Measurements from ENCODE around the gene ADGRD1.
"Not testable (repeated sequence)": the region's sequence is repeated elsewhere in the genome, so short reads cannot be mapped to it uniquely, and the experiment has no call there.

The ADGRD1 gene

DNA sequence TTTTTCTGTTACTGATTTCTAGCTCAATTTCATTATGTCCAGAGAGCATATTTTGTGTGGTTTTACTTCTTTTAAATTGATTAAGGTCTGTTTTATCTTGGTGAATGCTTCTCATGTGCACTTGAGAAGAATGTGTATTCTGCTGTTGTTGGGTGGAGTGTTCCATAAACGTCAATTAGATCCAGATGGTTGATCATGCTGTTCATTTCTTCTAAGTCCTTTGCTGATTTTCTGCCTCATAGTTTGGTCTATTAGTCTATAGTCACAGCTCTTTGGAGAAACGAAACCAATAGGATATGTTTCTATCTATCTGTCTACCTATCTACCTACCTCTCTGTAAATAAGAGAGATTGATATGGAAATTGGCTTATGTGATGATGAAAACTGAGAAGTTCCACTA lies 17.1 kb upstream of the ADGRD1 start:
- no peak overlapping the region for H3K27ac ChIP-seq (ENCODE audit: low read depth, low read length, poor library complexity, severe bottlenecking)
- no peaks in the 10 kb centered on the region for H3F3A ChIP-seq (ENCODE audit: insufficient read depth, low read length)
- TF ChIP-seq EZH2 (IDR thresholded peaks at IDR 0.05; ENCODE audit: borderline replicate concordance, low read length) = no peak
- TF ChIP-seq, protein P1, sequence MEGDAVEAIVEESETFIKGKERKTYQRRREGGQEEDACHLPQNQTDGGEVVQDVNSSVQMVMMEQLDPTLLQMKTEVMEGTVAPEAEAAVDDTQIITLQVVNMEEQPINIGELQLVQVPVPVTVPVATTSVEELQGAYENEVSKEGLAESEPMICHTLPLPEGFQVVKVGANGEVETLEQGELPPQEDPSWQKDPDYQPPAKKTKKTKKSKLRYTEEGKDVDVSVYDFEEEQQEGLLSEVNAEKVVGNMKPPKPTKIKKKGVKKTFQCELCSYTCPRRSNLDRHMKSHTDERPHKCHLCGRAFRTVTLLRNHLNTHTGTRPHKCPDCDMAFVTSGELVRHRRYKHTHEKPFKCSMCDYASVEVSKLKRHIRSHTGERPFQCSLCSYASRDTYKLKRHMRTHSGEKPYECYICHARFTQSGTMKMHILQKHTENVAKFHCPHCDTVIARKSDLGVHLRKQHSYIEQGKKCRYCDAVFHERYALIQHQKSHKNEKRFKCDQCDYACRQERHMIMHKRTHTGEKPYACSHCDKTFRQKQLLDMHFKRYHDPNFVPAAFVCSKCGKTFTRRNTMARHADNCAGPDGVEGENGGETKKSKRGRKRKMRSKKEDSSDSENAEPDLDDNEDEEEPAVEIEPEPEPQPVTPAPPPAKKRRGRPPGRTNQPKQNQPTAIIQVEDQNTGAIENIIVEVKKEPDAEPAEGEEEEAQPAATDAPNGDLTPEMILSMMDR (IDR thresholded peaks at IDR 0.05; ENCODE audit: low read length) = no peak
- no peak overlapping the region for H3K4me3 ChIP-seq (ENCODE audit: low read depth, low read length, poor library complexity, severe bottlenecking)
- no peaks in the 10 kb centered on the region for H3K36me3 ChIP-seq (ENCODE audit: insufficient read depth, low read length)
- H3K4me2 ChIP-seq (ENCODE audit: low read length) = no peak overlapping the region
- H3K9me3 ChIP-seq (ENCODE audit: low read length) = no peaks in the 10 kb centered on the region
- H3K9ac ChIP-seq (ENCODE audit: low read length) = no peak overlapping the region
- no peak overlapping the region for H2AFZ ChIP-seq (ENCODE audit: low read length)
- no peaks in the 10 kb centered on the region for H4K20me1 ChIP-seq (ENCODE audit: insufficient read depth, low read length)
- 0 out of 2 replicates have a peak, but pooled peaks cover 3% of the 10 kb centered on the region for H3K27me3 ChIP-seq (ENCODE audit: insufficient read depth, low read length)
- no peaks in the 10 kb centered on the region for H3K79me2 ChIP-seq (ENCODE audit: insufficient read depth, low read length)
- H3K4me1 ChIP-seq (ENCODE audit: insufficient read depth, low read length, severe bottlenecking) = no peaks in the 10 kb centered on the region
- no peaks in the 10 kb centered on the region for H3K9me2 ChIP-seq (ENCODE audit: low read depth, low read length)

DNA sequence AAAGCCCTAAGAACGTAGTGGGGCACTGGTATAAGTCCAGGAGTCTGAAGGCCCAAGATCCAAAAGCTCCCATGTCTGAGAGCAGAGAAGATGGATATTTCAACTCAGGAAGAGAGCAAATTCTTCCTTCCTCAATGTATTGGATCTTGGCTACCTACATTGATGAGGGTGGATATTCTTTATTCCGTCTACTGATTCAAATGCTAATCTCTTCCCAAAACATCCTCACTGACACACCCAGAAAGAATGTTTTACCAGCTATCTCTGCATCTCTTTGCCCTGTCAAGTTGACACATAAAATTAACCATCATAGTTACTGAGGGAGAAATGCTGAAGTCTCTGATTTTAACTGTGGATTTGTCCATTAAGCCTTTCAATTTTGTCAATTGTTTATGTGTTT lies 16.6 kb upstream of the ADGRD1 start:
- H3F3A ChIP-seq (ENCODE audit: insufficient read depth, low read length) = no peaks in the 10 kb centered on the region

DNA sequence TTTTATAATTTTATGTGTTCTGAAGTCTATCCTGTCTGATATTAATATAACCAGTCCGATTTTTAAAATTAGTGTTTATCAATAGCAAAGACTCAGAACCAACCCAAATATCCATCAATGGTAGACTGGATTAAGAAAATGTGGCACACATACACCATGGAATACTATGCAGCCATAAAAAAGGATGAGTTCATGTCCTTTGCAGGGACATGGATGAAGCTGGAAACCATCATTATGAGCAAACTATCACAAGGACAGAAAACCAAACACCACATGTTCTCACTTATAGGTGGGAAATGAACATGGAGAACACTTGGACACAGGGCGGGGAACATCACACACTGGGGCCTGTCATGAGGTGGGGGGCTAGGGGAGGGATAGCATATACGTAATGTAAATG lies 16.2 kb upstream of the ADGRD1 start:
- not testable (repeated sequence) for H4K20me1 ChIP-seq (ENCODE audit: insufficient read depth, low read length); H3K27ac ChIP-seq (ENCODE audit: low read depth, low read length, poor library complexity, severe bottlenecking); H3K4me1 ChIP-seq (ENCODE audit: insufficient read depth, low read length, severe bottlenecking); H3K9me3 ChIP-seq (ENCODE audit: low read length); H3K9ac ChIP-seq (ENCODE audit: low read length); H3K9me2 ChIP-seq (ENCODE audit: low read depth, low read length); H3K4me2 ChIP-seq (ENCODE audit: low read length); H3K36me3 ChIP-seq (ENCODE audit: insufficient read depth, low read length); H3K79me2 ChIP-seq (ENCODE audit: insufficient read depth, low read length); H3K27me3 ChIP-seq (ENCODE audit: insufficient read depth, low read length); H3K4me3 ChIP-seq (ENCODE audit: low read depth, low read length, poor library complexity, severe bottlenecking); H2AFZ ChIP-seq (ENCODE audit: low read length); H3F3A ChIP-seq (ENCODE audit: insufficient read depth, low read length)

More for the DNA sequence above, 16.6 kb upstream of the ADGRD1 start:
- H3K9ac ChIP-seq (ENCODE audit: low read length) = no peak overlapping the region
- no peak overlapping the region for H3K4me2 ChIP-seq (ENCODE audit: low read length)
- no peaks in the 10 kb centered on the region for H3K36me3 ChIP-seq (ENCODE audit: insufficient read depth, low read length)
- TF ChIP-seq, protein P1 (IDR thresholded peaks at IDR 0.05; ENCODE audit: low read length) = no peak
- TF ChIP-seq EZH2 (IDR thresholded peaks at IDR 0.05; ENCODE audit: borderline replicate concordance, low read length) = no peak
- no peaks in the 10 kb centered on the region for H3K79me2 ChIP-seq (ENCODE audit: insufficient read depth, low read length)
- 0 out of 2 replicates have a peak, but pooled peaks cover 3% of the 10 kb centered on the region for H3K27me3 ChIP-seq (ENCODE audit: insufficient read depth, low read length)
- H3K4me3 ChIP-seq (ENCODE audit: low read depth, low read length, poor library complexity, severe bottlenecking) = no peak overlapping the region
- no peaks in the 10 kb centered on the region for H3K9me2 ChIP-seq (ENCODE audit: low read depth, low read length)
- H4K20me1 ChIP-seq (ENCODE audit: insufficient read depth, low read length) = no peaks in the 10 kb centered on the region
- H2AFZ ChIP-seq (ENCODE audit: low read length) = no peak overlapping the region
- no peak overlapping the region for H3K27ac ChIP-seq (ENCODE audit: low read depth, low read length, poor library complexity, severe bottlenecking)
- no peaks in the 10 kb centered on the region for H3K9me3 ChIP-seq (ENCODE audit: low read length)
- H3K4me1 ChIP-seq (ENCODE audit: insufficient read depth, low read length, severe bottlenecking) = no peaks in the 10 kb centered on the region

DNA sequence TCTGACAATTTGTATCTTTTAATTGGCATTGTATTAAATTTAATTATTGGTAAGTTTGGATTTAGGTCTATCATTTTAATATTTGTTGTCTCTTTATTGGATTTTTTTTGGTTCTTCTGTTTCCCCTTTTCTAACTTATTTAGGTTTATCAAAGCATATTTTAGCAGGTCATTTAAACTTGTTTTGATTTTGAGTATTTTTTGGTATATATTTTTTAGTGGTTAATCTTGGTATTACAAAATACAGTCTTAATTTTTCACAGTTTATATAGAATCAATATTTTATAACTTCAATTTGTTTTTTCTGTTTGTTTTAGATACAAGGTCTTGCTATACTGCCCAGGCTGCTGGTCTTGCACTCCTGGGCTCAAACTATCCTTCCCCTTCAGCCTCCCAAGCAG lies 15.5 kb upstream of the ADGRD1 start:
- no peak for TF ChIP-seq EZH2 (IDR thresholded peaks at IDR 0.05; ENCODE audit: borderline replicate concordance, low read length)
- TF ChIP-seq, protein P1 (IDR thresholded peaks at IDR 0.05; ENCODE audit: low read length) = no peak
- no peaks in the 10 kb centered on the region for H3K36me3 ChIP-seq (ENCODE audit: insufficient read depth, low read length)

More for the DNA sequence above, 15.5 kb upstream of the ADGRD1 start:
- Histone ChIP-seq H3K79me2 (ENCODE audit: insufficient read depth, low read length) (no peaks in the 10 kb centered on the region), H3K9me2 (ENCODE audit: low read depth, low read length) (no peaks in the 10 kb centered on the region), H3F3A (ENCODE audit: insufficient read depth, low read length) (no peaks in the 10 kb centered on the region), H3K27me3 (ENCODE audit: insufficient read depth, low read length) (0 out of 2 replicates have a peak, but pooled peaks cover 3% of the 10 kb centered on the region), H3K4me3 (ENCODE audit: low read depth, low read length, poor library complexity, severe bottlenecking) (no peak overlapping the region), H4K20me1 (ENCODE audit: insufficient read depth, low read length) (no peaks in the 10 kb centered on the region), H3K9me3 (ENCODE audit: low read length) (no peaks in the 10 kb centered on the region), H3K4me2 (ENCODE audit: low read length) (no peak overlapping the region), H3K4me1 (ENCODE audit: insufficient read depth, low read length, severe bottlenecking) (no peaks in the 10 kb centered on the region), H3K27ac (ENCODE audit: low read depth, low read length, poor library complexity, severe bottlenecking) (no peak overlapping the region), H3K9ac (ENCODE audit: low read length) (no peak overlapping the region), H2AFZ (ENCODE audit: low read length) (no peak overlapping the region)

All from OCI-LY1 (cell line).